ENCODE measurements around the gene DBH.

DNA sequence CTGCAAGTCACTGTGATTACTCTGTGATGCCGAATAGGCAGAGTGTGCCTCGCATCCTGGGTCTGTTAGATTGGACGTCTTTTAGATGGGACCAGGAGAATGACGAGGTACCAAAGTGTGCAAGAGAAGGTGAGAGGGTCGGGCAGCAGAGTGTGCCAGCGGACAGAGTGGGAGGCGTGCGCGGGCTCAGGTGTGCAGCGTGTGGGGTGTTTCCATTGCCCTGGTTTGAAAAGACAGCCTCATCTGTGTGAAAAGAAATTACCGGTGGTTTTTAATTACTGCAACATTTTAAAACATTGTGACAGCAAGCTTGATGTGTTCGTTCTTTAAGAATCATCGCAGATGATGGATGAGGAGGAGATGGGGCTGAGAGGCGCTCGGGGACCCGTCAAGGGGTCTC, 22.7 kb upstream of the DBH start:
- no peak for TF ChIP-seq CTCF (IDR thresholded peaks at IDR 0.05 in 2 of 3, conservative IDR thresholded peaks at IDR 0.05 in 1 of 3; ENCODE audit: control insufficient read depth in 2 of 3, extremely low read depth in 1 of 3, insufficient read depth in 1 of 3, low read depth in 3 of 3, low read length in 3 of 3)
- no peak for TF ChIP-seq MEF2A (IDR thresholded peaks at IDR 0.05; ENCODE audit: insufficient read depth, low read depth, low read length)
- TF ChIP-seq POLR2AphosphoS5 (IDR thresholded peaks at IDR 0.05; ENCODE audit: low read length) = no peak
- TF ChIP-seq, protein P1, sequence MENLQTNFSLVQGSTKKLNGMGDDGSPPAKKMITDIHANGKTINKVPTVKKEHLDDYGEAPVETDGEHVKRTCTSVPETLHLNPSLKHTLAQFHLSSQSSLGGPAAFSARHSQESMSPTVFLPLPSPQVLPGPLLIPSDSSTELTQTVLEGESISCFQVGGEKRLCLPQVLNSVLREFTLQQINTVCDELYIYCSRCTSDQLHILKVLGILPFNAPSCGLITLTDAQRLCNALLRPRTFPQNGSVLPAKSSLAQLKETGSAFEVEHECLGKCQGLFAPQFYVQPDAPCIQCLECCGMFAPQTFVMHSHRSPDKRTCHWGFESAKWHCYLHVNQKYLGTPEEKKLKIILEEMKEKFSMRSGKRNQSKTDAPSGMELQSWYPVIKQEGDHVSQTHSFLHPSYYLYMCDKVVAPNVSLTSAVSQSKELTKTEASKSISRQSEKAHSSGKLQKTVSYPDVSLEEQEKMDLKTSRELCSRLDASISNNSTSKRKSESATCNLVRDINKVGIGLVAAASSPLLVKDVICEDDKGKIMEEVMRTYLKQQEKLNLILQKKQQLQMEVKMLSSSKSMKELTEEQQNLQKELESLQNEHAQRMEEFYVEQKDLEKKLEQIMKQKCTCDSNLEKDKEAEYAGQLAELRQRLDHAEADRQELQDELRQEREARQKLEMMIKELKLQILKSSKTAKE (IDR thresholded peaks at IDR 0.05; ENCODE audit: low read depth, poor library complexity, severe bottlenecking) = no peak
